ENCODE measurements around the gene CYP26B1. TPM values are rescaled to one million over a fixed set of nuclear protein-coding genes. Genes with fewer than 3 reads are reported as not detected.
"Not testable (repeated sequence)": the region's sequence is repeated elsewhere in the genome, so short reads cannot be mapped to it uniquely, and the experiment has no call there.

The CYP26B1 gene
- total RNA-seq, 2 donors from 2014 or later, result 6.0 to 20.8 TPM

DNA sequence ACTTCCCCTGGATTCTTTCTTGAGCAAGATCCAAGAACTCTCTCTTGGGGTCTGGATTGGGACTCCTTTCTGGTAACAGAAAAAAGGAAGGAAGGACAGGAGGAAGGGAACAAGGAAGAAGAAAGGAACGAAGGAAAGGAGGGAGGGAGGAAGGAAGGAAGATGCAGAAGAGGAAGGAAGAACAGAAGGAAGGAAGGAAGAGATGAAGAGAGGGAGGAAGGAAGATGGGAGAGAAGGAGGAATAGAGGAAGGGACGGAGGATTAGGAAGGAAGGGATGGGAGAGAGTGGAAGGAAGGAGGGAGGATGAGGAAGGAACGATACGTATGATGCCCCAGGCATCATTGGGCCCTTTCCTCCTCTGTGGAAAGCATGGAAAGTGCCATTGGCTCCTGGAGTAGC lies 58.6 kb downstream of the CYP26B1 start:
- no peak for ATAC-seq (ENCODE audit: insufficient number of reproducible peaks, low FRiP score, low read depth)
- Histone ChIP-seq H3K9me3 (no peaks in the 10 kb centered on the region), H3K27ac (no peak overlapping the region)

DNA sequence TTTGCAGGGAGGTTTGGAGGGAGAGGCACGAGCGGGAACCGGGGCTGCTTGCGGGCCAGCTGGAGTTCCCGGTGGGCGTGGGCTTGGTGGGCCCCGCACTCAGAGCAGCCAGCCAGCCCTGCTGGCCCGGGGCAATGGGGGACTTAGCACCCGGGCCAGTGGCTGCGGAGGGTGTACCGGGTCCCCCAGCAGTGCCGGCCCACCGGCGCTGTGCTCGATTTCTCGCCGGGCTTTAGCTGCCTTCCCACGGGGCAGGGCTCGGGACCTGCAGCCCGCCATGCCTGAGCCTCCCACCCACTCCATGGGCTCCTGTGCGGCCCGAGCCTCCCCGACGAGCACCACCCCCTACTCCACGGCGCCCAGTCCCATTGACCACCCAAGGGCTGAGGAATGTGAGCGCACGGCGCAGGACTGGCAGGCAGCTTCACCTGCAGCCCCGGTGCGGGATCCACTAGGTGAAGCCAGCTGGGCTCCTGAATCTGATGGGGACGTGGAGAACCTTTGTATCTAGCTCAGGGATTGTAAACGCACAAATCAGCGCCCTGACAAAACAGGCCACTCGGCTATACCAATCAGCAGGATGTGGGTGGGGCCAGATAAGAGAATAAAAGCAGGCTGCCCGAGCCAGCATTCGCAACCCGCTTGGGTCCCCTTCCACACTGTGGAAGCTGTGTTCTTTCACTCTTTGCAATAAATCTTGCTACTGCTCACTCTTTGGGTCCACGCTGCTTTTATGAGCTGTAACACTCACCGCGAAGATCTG lies 60.6 kb downstream of the CYP26B1 start:
- H3K9me3 ChIP-seq; ATAC-seq (ENCODE audit: insufficient number of reproducible peaks, low FRiP score, low read depth); H3K4me3 ChIP-seq; H3K4me1 ChIP-seq (ENCODE audit: control insufficient read depth in 1 of 2, low read depth in 2 of 2); H3K27ac ChIP-seq; H3K36me3 ChIP-seq; DNase-seq (ENCODE audit: low spot score); H3K27me3 ChIP-seq (replicated peaks; ENCODE audit: insufficient read depth): not testable (repeated sequence)

More for the DNA sequence above, 58.6 kb downstream of the CYP26B1 start:
- Histone ChIP-seq H3K4me3 (no peak overlapping the region), H3K36me3 (no peaks in the 10 kb centered on the region), H3K4me1 (ENCODE audit: control insufficient read depth in 1 of 2, low read depth in 2 of 2) (no peaks in the 10 kb centered on the region), H3K27me3 (replicated peaks; ENCODE audit: insufficient read depth) (no peaks in the 10 kb centered on the region)
- TF ChIP-seq, protein P1, sequence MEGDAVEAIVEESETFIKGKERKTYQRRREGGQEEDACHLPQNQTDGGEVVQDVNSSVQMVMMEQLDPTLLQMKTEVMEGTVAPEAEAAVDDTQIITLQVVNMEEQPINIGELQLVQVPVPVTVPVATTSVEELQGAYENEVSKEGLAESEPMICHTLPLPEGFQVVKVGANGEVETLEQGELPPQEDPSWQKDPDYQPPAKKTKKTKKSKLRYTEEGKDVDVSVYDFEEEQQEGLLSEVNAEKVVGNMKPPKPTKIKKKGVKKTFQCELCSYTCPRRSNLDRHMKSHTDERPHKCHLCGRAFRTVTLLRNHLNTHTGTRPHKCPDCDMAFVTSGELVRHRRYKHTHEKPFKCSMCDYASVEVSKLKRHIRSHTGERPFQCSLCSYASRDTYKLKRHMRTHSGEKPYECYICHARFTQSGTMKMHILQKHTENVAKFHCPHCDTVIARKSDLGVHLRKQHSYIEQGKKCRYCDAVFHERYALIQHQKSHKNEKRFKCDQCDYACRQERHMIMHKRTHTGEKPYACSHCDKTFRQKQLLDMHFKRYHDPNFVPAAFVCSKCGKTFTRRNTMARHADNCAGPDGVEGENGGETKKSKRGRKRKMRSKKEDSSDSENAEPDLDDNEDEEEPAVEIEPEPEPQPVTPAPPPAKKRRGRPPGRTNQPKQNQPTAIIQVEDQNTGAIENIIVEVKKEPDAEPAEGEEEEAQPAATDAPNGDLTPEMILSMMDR (IDR thresholded peaks at IDR 0.05), result no peak
- no peak for DNase-seq (ENCODE audit: low spot score)

DNA sequence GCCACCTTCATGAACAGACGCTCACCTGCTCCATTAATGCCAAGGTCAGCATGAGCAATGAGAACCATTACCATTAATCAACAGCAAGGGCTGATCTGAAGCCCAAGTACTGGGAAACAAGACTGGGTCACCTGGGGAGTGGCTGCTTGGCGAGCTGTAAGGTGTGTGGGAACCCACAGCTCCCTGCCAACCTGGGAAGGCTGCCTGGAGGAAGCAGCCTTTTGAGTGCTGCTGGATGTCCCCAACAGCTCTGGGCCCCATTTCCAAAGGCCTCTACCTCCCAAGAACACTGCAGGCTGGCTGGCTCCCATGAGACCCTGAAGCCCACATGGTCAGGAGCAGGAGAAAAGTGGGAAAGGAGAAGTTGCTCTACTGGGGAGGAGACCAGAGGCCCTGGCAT lies 62.1 kb downstream of the CYP26B1 start:
- Histone ChIP-seq H3K27ac (no peak overlapping the region), H3K36me3 (no peaks in the 10 kb centered on the region), H3K4me1 (ENCODE audit: control insufficient read depth in 1 of 2, low read depth in 2 of 2) (no peaks in the 10 kb centered on the region), H3K27me3 (replicated peaks; ENCODE audit: insufficient read depth) (no peaks in the 10 kb centered on the region), H3K9me3 (no peaks in the 10 kb centered on the region), H3K4me3 (no peak overlapping the region)
- DNase-seq (ENCODE audit: low spot score) (no peak), ATAC-seq (ENCODE audit: insufficient number of reproducible peaks, low FRiP score, low read depth) (no peak)
- TF ChIP-seq, protein P1 (IDR thresholded peaks at IDR 0.05), result no peak

GRCh38 chr2:72085036-72085435 lies 62.6 kb downstream of the CYP26B1 start:
- H3K9me3 ChIP-seq, result no peaks in the 10 kb centered on the region
- DNase-seq (ENCODE audit: low spot score), result no peak
- H3K36me3 ChIP-seq, result no peaks in the 10 kb centered on the region
- no peaks in the 10 kb centered on the region for H3K27me3 ChIP-seq (replicated peaks; ENCODE audit: insufficient read depth)
- H3K27ac ChIP-seq, result no peak overlapping the region
- H3K4me1 ChIP-seq (ENCODE audit: control insufficient read depth in 1 of 2, low read depth in 2 of 2), result no peaks in the 10 kb centered on the region
- H3K4me3 ChIP-seq, result no peak overlapping the region
- TF ChIP-seq, protein P1 (IDR thresholded peaks at IDR 0.05), result no peak
- no peak for ATAC-seq (ENCODE audit: insufficient number of reproducible peaks, low FRiP score, low read depth)

DNA sequence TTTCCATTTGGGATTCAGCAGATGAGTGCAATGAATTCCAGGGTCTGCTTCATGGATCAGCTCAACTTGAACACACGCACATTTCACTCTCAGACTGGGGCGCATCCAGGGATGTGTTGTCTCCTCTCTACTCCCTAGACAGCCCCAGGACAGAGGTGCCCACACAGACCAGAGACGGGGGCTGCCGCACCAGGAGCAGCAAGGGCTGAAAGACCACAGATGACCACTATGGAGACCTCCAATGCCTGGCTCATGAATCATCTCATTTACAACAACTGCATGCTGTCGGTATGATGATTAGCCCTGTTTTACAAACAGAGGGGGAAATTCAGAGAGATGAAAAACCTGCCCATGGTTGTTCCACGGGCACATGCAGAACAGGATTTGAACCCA lies 63.1 kb downstream of the CYP26B1 start:
- Histone ChIP-seq H3K4me1 (ENCODE audit: control insufficient read depth in 1 of 2, low read depth in 2 of 2) (no peaks in the 10 kb centered on the region), H3K27ac (no peak overlapping the region), H3K4me3 (no peak overlapping the region), H3K9me3 (no peaks in the 10 kb centered on the region), H3K27me3 (replicated peaks; ENCODE audit: insufficient read depth) (no peaks in the 10 kb centered on the region), H3K36me3 (no peaks in the 10 kb centered on the region)
- TF ChIP-seq, protein P1 (IDR thresholded peaks at IDR 0.05), result no peak
- DNase-seq (ENCODE audit: low spot score), result no peak
- ATAC-seq (ENCODE audit: insufficient number of reproducible peaks, low FRiP score, low read depth), result no peak

All from thoracic aorta (tissue), 2 donors.